SU-DHL-6 (cell line): ENCODE data around the gene RNFT1.

Experiments
- EZH2phosphoT487 ChIP-seq: fragments of 200-600 bp; sonication (generic), shearing (Covaris generic); conservative IDR thresholded peaks from 2 replicates; pipeline ENCODE4 v1.6.1; 2018; ENCODE audit warnings: mild to moderate bottlenecking, antibody characterized with exemption, low read length, moderate library complexity, mixed read lengths
- TF ChIP-seq, protein P1 (sequence below): fragments of 200-600 bp; sonication (generic); IDR thresholded peaks from one replicate; pipeline ENCODE4 v1.5.1; 2017; ENCODE audit warnings: antibody characterized with exemption, mild to moderate bottlenecking, low read length, moderate library complexity; ENCODE audit not compliant: insufficient read depth, poor library complexity, severe bottlenecking

DNA sequence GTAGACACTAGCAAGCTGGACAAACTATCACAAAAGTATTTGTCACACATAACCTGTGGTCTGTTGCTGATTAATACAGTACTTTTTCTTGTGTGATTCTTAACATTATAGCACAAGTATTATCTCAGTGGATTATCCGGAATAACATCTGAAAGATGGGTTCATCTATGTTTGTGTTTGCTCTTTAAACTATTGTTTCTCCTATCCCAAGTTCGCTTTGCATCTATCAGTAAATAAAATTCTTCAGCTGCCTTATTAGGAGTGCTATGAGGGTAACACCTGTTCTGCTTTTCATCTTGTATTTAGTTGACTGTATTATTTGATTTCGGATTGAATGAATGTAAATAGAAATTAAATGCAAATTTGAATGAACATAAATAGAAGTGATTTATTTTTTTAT lies 14.5 kb downstream of the RNFT1 start:
- TF ChIP-seq, protein P1, sequence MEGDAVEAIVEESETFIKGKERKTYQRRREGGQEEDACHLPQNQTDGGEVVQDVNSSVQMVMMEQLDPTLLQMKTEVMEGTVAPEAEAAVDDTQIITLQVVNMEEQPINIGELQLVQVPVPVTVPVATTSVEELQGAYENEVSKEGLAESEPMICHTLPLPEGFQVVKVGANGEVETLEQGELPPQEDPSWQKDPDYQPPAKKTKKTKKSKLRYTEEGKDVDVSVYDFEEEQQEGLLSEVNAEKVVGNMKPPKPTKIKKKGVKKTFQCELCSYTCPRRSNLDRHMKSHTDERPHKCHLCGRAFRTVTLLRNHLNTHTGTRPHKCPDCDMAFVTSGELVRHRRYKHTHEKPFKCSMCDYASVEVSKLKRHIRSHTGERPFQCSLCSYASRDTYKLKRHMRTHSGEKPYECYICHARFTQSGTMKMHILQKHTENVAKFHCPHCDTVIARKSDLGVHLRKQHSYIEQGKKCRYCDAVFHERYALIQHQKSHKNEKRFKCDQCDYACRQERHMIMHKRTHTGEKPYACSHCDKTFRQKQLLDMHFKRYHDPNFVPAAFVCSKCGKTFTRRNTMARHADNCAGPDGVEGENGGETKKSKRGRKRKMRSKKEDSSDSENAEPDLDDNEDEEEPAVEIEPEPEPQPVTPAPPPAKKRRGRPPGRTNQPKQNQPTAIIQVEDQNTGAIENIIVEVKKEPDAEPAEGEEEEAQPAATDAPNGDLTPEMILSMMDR = no peak
- no peak for TF ChIP-seq EZH2phosphoT487
